ENCODE data around the gene MIA2.
"Not testable (repeated sequence)": the region's sequence is repeated elsewhere in the genome, so short reads cannot be mapped to it uniquely, and the experiment has no call there.

Gene MIA2, protein sequence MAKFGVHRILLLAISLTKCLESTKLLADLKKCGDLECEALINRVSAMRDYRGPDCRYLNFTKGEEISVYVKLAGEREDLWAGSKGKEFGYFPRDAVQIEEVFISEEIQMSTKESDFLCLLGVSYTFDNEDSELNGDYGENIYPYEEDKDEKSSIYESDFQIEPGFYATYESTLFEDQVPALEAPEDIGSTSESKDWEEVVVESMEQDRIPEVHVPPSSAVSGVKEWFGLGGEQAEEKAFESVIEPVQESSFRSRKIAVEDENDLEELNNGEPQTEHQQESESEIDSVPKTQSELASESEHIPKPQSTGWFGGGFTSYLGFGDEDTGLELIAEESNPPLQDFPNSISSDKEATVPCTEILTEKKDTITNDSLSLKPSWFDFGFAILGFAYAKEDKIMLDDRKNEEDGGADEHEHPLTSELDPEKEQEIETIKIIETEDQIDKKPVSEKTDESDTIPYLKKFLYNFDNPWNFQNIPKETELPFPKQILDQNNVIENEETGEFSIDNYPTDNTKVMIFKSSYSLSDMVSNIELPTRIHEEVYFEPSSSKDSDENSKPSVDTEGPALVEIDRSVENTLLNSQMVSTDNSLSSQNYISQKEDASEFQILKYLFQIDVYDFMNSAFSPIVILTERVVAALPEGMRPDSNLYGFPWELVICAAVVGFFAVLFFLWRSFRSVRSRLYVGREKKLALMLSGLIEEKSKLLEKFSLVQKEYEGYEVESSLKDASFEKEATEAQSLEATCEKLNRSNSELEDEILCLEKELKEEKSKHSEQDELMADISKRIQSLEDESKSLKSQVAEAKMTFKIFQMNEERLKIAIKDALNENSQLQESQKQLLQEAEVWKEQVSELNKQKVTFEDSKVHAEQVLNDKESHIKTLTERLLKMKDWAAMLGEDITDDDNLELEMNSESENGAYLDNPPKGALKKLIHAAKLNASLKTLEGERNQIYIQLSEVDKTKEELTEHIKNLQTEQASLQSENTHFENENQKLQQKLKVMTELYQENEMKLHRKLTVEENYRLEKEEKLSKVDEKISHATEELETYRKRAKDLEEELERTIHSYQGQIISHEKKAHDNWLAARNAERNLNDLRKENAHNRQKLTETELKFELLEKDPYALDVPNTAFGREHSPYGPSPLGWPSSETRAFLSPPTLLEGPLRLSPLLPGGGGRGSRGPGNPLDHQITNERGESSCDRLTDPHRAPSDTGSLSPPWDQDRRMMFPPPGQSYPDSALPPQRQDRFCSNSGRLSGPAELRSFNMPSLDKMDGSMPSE (N-terminal part only)

DNA sequence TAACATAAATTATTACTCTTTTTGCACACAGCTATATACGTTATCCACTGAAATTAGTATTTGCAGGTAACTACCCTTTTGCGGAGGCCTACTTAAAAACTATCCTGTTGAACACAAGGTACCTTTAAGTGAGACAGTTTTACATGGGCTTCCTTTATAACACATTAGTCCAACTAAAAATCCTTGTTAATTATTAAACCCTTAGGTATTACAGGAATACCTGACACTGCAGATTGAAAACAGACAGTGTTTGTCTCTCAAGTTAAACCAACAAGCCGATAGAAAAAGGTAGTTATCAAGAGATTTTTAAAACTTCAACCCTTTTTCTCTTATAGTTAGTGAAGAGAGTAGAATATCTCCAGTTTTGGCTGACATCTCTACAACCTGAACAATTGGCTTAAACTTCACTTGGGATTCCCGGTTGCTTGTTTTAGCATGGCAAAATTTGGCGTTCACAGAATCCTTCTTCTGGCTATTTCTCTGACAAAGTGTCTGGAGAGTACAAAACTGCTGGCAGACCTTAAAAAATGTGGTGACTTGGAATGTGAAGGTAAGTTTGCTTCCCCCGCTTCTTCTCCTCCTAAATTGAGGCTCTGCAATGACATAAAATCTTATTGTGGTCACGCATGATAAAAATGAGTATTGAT is at the start of gene MIA2:
Gene MIA2, plus strand, starts transcription at position 236 of the 647 bp plus-strand sequence. Its CDS starts 200 bp downstream, at position 436.
- TF ChIP-seq POLR2A (IDR thresholded peaks at IDR 0.05; ENCODE audit: low read depth, low read length) = no peak
- DNase-seq (ENCODE audit: insufficient read length, low spot score) (no peak), FAIRE-seq (no peak)

DNA sequence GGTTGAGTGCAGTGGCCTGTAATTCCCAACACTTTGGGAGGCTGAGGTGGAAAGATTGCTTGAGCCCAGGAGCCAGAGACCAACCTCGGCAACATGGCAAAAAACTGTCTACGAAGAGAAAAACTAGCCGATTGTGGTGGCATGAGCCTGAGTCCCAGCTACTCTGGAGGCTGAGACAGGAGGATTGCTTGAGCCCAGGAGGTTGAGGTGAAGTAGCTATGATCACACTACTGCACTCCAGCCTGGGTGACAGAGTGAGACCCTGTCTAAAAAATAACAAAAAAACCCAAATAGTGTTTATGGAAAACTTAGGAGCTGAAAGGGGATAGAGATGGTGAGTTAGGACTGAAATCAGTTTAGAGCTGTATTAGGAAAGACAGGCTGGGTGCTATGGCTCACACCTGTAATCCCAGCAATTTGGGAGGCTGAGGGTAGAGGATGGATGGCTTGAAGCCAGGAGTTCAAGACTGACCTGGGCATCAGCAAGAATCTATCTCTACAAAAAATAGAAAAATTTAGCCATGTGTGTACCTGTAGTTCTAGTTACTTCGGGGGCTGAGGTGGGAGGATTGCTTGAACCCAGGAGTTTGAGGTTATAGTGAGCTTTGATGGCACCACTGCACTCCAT is 49.0 kb upstream of the MIA2 start:
- no peak for TF ChIP-seq POLR2A (IDR thresholded peaks at IDR 0.05; ENCODE audit: low read depth, low read length)
- no peak for FAIRE-seq

DNA sequence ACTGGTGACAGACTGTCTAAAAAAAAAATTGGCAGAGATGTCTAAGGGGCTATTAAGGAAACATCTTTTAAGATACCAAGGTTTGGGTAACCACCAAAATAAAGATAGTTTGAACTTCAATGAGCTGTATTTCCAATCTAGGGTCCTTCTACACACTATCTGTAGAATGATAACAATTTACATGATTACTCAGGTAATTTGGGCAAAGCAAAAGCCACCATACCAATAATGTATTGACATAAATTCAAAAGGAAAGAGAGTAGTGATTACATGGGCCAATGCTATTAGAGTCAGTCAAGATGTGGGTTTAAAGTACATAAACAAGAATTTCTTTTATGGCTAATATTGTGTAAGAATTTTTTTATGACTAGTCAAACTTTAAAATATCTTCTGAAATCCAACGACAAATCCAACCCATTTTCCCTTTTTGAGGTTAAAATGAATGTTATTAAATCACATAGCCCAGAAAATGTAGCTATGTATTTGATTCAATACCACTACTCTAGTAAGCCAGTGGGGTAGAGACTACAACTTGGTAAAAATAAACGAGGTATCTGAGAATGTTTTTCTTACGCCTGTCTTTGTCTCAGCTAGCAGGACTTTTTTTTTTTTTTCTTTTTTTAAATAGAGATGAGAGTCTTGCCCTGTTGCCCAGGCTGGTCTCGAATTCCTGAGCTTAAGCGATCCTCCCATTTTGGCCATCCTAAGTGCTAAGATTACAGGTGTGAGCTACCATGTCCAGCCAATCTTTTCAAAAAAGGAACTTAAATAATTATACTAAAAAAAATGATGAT is 48.3 kb upstream of the MIA2 start:
- FAIRE-seq = no peak
- TF ChIP-seq POLR2A (IDR thresholded peaks at IDR 0.05; ENCODE audit: low read depth, low read length) = no peak

More for the DNA sequence above, 49.0 kb upstream of the MIA2 start:
- DNase-seq (ENCODE audit: insufficient read length, low spot score) = no peak

DNA sequence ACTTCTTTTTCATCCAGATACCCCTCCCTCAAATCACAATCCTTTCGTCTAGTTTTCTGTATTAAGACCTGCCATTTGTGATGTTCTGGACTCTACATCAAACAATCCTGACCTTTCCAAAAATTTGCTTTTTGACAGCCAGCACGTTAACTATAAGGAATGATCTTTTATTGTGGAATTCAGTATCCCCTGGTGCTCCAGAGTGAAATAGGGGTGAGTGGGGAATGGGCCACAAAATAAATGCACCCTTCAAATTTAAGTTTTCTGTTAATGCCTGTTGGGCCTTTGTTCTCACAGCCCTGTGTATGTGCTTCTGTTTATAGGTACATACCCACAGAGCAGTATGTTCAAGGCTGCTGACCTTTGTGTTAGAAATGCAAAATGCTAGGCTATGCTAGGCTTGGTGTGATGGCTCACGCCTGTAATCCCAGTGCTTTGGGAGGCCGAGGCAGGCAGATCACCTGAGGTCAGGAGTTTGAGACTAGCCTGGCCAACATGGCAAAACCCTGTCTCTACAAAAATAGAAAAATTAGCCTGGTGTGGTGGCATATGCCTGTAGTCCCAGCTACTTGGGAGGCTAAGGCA is 46.7 kb upstream of the MIA2 start:
- FAIRE-seq (no peak), DNase-seq (ENCODE audit: insufficient read length, low spot score) (no peak)
- TF ChIP-seq POLR2A (IDR thresholded peaks at IDR 0.05; ENCODE audit: low read depth, low read length) = no peak

More for the DNA sequence above, 48.3 kb upstream of the MIA2 start:
- DNase-seq (ENCODE audit: insufficient read length, low spot score) = no peak

DNA sequence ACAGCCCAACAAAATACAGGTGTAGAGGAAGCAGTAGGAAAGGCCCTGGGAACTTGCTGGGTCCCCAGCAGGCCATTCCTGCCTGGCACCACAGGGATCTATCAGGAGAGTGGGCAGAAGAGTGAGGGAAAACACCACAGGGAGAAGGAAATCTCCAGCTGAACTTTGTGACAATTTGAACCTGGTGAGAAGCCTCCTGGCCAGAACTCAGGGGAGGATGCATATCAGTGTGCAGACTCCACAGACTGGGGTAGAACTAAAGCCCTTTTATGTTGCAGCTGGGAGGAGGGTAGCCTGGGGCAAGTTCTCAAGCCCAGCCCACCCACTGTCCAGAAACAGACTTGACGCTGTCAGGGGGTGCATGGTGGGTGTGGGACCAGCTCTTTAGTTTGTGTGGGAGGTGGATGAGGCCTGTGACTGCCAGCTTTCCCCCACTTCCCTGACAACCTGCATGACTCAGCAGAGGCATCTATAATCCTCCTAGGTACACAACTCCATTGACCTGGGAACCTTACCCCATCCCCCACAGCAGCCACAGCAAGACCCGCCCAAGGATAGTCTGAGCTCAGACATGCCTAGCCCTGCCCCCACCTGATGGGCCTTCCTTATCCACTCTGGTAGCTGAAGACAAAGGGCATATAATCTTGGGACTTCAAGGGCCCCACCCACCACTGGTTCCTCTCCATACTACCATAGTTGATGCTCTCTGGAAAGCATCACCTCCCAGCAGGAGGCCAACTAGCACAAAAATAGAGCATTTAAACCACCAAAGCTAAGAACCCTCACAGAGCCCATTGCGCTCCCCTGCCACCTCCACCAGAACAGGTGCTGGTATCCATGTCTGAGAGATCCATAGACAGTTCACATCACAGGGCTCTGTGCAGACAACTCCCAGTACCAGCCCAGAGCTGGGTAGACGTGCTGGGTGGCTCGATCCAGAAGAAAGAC is 29.8 kb upstream of the MIA2 start:
- TF ChIP-seq POLR2A (IDR thresholded peaks at IDR 0.05; ENCODE audit: low read depth, low read length) = no peak

DNA sequence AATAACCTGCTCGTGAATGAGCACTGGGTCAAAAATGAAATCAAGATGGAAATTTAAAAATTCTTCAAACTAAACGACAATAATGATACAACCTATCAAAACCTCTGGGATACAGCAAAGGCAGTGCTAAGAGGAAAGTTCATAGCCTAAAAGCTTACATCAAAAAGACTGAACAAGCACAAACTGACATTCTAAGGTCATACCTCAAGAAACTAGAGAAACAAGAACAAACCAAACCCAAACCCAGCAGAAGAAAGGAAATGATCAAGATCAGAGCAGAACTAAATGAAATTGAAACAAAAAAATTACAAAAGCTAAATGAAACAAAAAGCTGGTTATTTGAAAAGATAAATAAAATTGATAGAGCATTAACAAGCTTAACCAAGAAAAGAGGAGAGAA is 26.3 kb upstream of the MIA2 start:
- not testable (repeated sequence) for FAIRE-seq; DNase-seq (ENCODE audit: insufficient read length, low spot score)

More for the DNA sequence above, 29.8 kb upstream of the MIA2 start:
- DNase-seq (ENCODE audit: insufficient read length, low spot score) (no peak), FAIRE-seq (no peak)

DNA sequence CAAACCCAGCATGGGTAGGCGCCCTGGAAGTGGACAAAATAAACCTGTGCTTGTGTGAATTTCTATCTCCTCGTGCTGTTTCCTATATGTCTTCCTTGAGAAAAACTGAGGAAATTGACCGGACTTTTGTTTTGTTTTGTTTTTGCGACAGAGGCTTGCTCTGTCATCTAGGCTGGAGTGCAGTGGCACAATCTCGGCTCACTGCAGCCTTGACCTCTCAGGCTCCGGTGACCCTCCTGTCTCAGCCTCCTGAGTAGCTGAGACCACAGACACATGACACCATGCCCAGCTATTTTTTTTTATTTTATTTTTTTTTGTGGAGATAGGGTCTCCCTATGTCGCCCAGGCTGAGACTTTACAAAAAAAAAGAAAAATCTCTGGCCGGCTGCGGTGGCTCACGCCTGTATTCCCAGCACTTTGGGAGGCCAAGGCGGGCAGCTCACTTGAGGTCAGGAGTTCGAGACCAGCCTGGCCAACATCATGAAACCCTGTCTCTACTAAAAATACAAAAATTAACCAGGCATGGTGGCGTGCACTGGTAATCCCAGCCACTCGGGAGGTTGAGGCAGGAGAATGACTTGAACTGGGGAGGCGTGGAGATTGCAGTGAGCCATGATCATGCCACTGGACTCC is 22.5 kb upstream of the MIA2 start:
- FAIRE-seq (no peak), DNase-seq (ENCODE audit: insufficient read length, low spot score) (no peak)
- no peak for TF ChIP-seq POLR2A (IDR thresholded peaks at IDR 0.05; ENCODE audit: low read depth, low read length)

DNA sequence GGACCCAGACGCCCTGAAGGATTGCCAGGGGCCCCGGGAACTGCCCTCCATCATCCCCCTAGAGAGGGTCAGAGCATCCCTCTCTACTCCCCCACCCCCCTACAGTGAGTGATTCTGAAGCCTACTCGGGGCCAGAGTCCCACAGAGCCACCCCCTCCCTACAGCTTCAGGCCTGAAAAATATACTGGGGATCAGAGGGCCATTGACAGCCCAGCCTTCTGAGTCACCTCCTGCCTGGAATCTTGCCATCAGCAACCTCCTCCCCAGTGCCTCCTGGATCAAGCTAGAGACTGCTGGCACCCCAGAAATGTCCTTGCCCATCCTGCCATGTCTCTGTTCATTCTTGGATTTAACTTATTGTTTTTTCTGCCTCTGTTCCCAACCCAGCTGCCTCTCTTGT is 21.7 kb upstream of the MIA2 start:
- TF ChIP-seq POLR2A (IDR thresholded peaks at IDR 0.05; ENCODE audit: low read depth, low read length) = no peak
- DNase-seq (ENCODE audit: insufficient read length, low spot score) (peak; percentile 19), FAIRE-seq (peak; percentile 92)

DNA sequence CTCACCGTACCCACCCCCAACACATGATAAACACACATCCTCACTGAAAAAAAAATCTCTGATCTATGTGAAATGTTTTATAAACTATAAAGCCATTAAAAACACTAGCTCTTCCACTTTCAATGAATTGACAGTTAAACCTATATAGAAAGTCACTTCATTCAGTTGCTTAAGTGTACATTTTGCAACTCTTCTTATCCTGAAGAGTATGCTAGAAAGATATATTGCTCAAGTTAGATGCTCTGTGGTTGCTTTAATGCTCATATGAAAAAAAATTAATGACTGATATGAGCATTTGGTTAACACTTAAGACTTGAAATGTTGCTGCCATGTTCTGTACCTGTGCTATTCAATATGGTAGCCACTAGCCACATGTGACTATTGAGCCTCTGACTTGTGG is 21.0 kb upstream of the MIA2 start:
- TF ChIP-seq POLR2A (IDR thresholded peaks at IDR 0.05; ENCODE audit: low read depth, low read length) = no peak
- no peak for DNase-seq (ENCODE audit: insufficient read length, low spot score)
- no peak for FAIRE-seq

DNA sequence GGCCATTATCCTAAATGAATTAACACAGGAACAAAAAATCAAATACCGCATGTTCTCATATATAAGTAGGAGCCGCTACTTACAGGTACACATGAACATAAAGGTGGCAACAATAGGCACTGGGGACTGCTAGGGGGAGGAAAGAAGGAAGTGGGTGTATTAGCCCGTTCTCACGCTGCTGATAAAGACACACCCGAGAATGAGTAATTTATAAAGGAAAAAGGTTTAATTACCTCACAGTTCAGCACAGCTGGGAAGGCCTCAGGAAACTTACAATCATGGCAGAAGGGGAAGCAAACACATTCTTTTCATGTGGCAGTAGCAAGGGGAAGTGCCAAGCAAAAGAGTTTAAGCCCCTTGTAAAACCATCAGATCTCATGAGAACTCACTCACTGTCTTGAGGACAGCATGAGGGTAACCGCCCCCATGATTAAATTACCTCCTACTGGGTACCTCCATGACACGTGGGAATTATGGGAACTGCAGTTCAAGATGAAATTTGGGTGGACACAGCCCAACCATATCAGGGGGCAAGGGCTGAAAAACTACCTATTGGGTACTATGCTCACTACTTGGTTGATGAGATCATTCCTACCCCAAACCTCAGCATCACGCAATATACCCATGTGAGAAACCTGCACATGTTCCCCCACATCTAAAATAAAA is 16.4 kb upstream of the MIA2 start:
- FAIRE-seq (no peak), DNase-seq (ENCODE audit: insufficient read length, low spot score) (no peak)

More for the DNA sequence above, 16.4 kb upstream of the MIA2 start:
- TF ChIP-seq POLR2A (IDR thresholded peaks at IDR 0.05; ENCODE audit: low read depth, low read length) = no peak
